Spleen (tissue), 11 donors: ENCODE results near the gene RUNDC3A. TPM values are rescaled to one million over a fixed set of nuclear protein-coding genes. Genes with fewer than 3 reads are reported as not detected.

Source experiments
- DNase-seq: peaks from one replicate; pipeline ENCODE4 v3.0.0-alpha.2; 2020
- H3K27ac ChIP-seq, 8 donors: fragments of 200-600 bp; sonication (generic) in 7 of 8; 1 replicate in 4 of 8; 2 replicates in 4 of 8; pipeline versions ENCODE4 v1.5.0 to v1.8.0; 2016 to 2021; ENCODE audit warnings: inconsistent platforms in 4 of 8, mild to moderate bottlenecking in 4 of 8, moderate library complexity in 1 of 8
- H3K27me3 ChIP-seq, 7 donors: fragments of 200-600 bp; sonication (generic) in 6 of 7; replicated peaks in 1 of 7; 1 replicate in 4 of 7; 2 replicates in 3 of 7; pipeline versions ENCODE4 v1.5.0 to v1.8.0; 2016 to 2021; ENCODE audit warnings: inconsistent platforms in 3 of 7, mild to moderate bottlenecking in 1 of 7
- H3K36me3 ChIP-seq, 6 donors: fragments of 200-600 bp; sonication (generic) in 5 of 6; 1 replicate in 4 of 6; 2 replicates in 2 of 6; pipeline versions ENCODE4 v1.5.0 to v1.8.0; 2016 to 2021; ENCODE audit warnings: inconsistent platforms in 2 of 6
- H3K4me1 ChIP-seq, 6 donors: fragments of 200-600 bp; sonication (generic) in 5 of 6; 1 replicate in 3 of 6; 2 replicates in 3 of 6; pipeline versions ENCODE4 v1.5.0 to v1.8.0; 2016 to 2021; ENCODE audit warnings: inconsistent platforms in 3 of 6
- H3K4me3 ChIP-seq, 8 donors: fragments of 200-600 bp; sonication (generic) in 7 of 8; 1 replicate in 4 of 8; 2 replicates in 4 of 8; pipeline versions ENCODE4 v1.5.0 to v1.8.0; 2016 to 2021; ENCODE audit warnings: inconsistent platforms in 4 of 8, mild to moderate bottlenecking in 4 of 8, moderate library complexity in 2 of 8
- H3K9me3 ChIP-seq, 8 donors: fragments of 200-600 bp; sonication (generic) in 7 of 8; 1 replicate in 4 of 8; 2 replicates in 4 of 8; pipeline versions ENCODE4 v1.5.0 to v1.8.0; 2016 to 2021; ENCODE audit warnings: inconsistent platforms in 4 of 8
- POLR2A ChIP-seq, 3 donors: fragments of 450-650 bp; IDR thresholded peaks; one replicate each; pipeline ENCODE4 v1.5.1; 2017; ENCODE audit warnings: antibody characterized with exemption in 3 of 3, mild to moderate bottlenecking in 1 of 3
- POLR2AphosphoS5 ChIP-seq, 3 donors: sonication (generic); formaldehyde crosslinking; IDR thresholded peaks; one replicate each; pipeline ENCODE4 v1.5.1; 2017; ENCODE audit warnings: antibody characterized with exemption in 3 of 3
- WGBS, 5 donors: extraction: QIAGEN DNeasy Blood & Tissue Kit in 3 of 5; methylation state at CpG; one replicate each; pipeline versions ENCODE4 v1.1.5 to v1.1.7; 2013 to 2018; 5-methylcytosine and 5-hydroxymethylcytosine counted together
- intact Hi-C: fragments of 100-400 bp; cut with DNase I; formaldehyde crosslinking; loops from one replicate; pipeline ENCODE4 v1.15.0; 2023; ENCODE audit warnings: low total_unique reads
- polyA plus RNA-seq, 3 donors: library from polyadenylated mRNA; stranded (reverse); fragments of 200-250 nt; gene quantifications; one replicate each; pipeline ENCODE4 v1.2.1, GENCODE V29; 2013
- total RNA-seq, 7 donors: library from RNA; depleted of rRNA in 3 of 7; stranded (reverse); fragments of >200 nt in 3 of 7; fragmentation: NEBNext Ultra II Directional in 4 of 7; extraction: Animal tissue kit (Norgen Biotek cat#: 25700) in 4 of 7; gene quantifications; one replicate each; pipeline versions ENCODE4 v1.1.0 to v1.2.1, GENCODE V29; 2016 to 2021
- TF ChIP-seq, protein P1 (sequence below), 11 experiments: fragments of 200-600 bp in 7 of 11; fragments of 450-650 bp in 4 of 11; sonication (generic) in 4 of 11; IDR thresholded peaks in 8 of 11; conservative IDR thresholded peaks in 3 of 11; 1 replicate in 7 of 11; 2 replicates in 4 of 11; pipeline versions ENCODE4 v1.4.0 to v1.8.0; 2016 to 2021; ENCODE audit warnings: antibody characterized with exemption in 11 of 11, inconsistent platforms in 4 of 11, mild to moderate bottlenecking in 1 of 11
- donor health status: healthy with polysubstance abuse.
- donor health status: DM: no; HTN: no; CAD: no; lungs with moderate emphysema.
- donor health status: DM: no; HTN: no; CAD: no.
- donor health status: Bipolar disorder and iron deficiency.
- donor health status: healthy.
- donor health status: DM: no; HTN: no; CAD: no.
- donor health status: DM: yes; HTN: yes; CAD: no.

The RUNDC3A gene
- total and polyA plus RNA-seq, 10 donors: 0.48 to 14.6 (median 1.7) TPM

DNA sequence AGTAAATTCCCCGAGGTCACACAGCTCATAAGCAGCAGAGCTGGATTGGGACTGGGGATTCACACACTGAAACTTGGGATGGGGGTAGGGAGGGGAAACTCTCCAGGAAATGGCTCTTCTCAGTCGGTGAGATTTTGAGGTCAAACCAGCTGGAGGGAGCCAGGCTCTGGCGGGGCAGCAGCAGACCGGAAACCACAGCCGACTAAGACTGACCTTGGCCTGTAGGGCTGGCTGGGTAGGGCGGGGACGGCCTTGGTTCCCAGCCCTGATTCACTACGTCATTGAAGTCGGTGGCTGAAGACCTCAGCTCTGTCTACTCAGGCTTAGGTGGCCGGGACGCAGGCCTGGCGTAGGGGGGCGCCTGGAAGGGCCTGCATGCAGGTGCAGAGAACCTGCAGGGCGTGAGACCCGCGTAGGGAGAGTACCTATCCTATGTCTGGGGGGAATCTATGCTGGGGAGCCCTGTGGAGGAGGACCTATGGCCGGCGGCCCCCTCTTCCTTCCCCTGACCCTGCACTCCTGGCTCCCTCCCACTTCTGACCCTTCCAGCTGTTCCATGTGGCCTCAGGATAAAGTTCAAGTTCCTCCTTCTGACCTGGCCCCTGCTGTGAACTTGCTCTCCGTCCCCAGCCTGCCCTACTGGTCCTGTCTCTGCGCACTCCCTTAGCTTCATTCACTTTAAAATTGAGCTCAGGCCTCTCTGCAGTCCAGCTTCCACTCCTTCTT, 28.6 kb upstream of the RUNDC3A start:
- peak; percentile 89 for DNase-seq
- TF ChIP-seq, protein P1, sequence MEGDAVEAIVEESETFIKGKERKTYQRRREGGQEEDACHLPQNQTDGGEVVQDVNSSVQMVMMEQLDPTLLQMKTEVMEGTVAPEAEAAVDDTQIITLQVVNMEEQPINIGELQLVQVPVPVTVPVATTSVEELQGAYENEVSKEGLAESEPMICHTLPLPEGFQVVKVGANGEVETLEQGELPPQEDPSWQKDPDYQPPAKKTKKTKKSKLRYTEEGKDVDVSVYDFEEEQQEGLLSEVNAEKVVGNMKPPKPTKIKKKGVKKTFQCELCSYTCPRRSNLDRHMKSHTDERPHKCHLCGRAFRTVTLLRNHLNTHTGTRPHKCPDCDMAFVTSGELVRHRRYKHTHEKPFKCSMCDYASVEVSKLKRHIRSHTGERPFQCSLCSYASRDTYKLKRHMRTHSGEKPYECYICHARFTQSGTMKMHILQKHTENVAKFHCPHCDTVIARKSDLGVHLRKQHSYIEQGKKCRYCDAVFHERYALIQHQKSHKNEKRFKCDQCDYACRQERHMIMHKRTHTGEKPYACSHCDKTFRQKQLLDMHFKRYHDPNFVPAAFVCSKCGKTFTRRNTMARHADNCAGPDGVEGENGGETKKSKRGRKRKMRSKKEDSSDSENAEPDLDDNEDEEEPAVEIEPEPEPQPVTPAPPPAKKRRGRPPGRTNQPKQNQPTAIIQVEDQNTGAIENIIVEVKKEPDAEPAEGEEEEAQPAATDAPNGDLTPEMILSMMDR (IDR thresholded peaks at IDR 0.05 in 8 of 11, conservative IDR thresholded peaks at IDR 0.05 in 3 of 11): no peak
- TF ChIP-seq POLR2AphosphoS5 (IDR thresholded peaks at IDR 0.05): peak; percentile 81 to 88 (median 86)
- no peak for TF ChIP-seq POLR2A (IDR thresholded peaks at IDR 0.05)
- intact Hi-C loops: loop anchor here (10.0 kb wide), 1 partner anchor 55 kb away; no protein-coding TSS in a partner anchor
- H3K4me3 ChIP-seq: peak overlapping the region in 1 of 8 donors; percentile 17
- H3K9me3 ChIP-seq: no peaks in the 10 kb centered on the region
- no peaks in the 10 kb centered on the region for H3K27me3 ChIP-seq
- WGBS, 5 donors: 18 to 28% (median 20%) methylated on average over 18 to 20 of the region's 20 CpGs
- H3K27ac ChIP-seq: peak overlapping the region; percentile 61 to 87 (median 80)
- H3K36me3 ChIP-seq: no peaks in the 10 kb centered on the region
- H3K4me1 ChIP-seq: peaks cover 12 to 33% (median 25%) of the 10 kb centered on the region in 6 donors

DNA sequence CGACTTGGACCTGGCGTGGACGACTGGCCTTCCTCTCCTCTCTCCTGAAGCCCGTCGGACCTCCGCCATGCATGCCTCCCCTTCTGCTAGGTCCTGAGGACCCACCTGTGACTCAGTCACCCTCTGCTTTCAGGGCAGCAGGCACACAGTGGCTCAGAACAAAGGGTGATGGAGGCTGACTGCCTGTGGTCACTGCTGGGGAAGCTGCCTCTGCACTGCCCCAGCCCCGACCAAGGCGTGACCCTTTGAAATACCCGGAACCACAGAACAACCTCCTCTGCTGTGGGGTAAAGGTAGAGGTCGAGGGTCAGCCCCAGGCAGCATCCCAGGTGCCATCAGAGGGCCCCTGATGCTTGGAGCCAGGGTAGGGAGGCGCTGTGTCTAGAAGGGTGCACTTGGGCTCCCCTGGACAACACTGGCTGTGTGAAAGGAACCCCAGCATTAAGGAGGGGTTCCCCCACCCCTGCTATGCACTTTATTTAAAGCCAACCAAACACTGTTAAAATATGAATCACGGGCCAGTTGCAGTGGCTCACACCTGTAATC, 27.9 kb upstream of the RUNDC3A start:
- WGBS, 5 donors: 54 to 80% (median 72%) methylated on average over 8 to 12 of the region's 12 CpGs
- H3K27me3 ChIP-seq: no peaks in the 10 kb centered on the region
- H3K9me3 ChIP-seq: no peaks in the 10 kb centered on the region
- H3K4me3 ChIP-seq: no peak overlapping the region
- intact Hi-C loops: no loop called here
- H3K36me3 ChIP-seq: no peaks in the 10 kb centered on the region
- H3K27ac ChIP-seq: peak overlapping the region; percentile 61 to 87 (median 80)
- DNase-seq: no peak
- TF ChIP-seq POLR2A (IDR thresholded peaks at IDR 0.05) (no peak), POLR2AphosphoS5 (IDR thresholded peaks at IDR 0.05) (no peak)
- TF ChIP-seq, protein P1 (IDR thresholded peaks at IDR 0.05 in 8 of 11, conservative IDR thresholded peaks at IDR 0.05 in 3 of 11): no peak
- peaks cover 12 to 33% (median 25%) of the 10 kb centered on the region in 6 donors for H3K4me1 ChIP-seq

DNA sequence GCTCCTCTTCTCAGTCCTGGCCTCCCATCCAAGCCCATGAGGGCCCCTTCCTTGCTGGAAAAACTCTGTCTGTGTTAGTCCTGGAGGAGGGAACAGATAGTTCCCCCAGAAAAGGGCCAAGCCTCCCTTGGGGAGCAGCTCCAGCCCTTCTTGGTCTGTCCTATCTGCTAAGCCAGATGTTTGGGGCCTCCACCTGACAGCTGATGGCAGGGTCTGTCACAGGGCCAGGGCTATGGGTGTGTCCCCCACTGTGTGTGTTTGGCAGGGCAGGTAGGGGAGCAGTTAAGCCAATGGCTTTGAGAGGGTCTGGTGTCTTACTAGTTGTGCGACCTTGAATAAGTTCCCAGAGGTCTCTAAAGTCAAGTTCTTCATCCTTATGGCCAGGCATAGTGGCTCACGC, 26.8 kb upstream of the RUNDC3A start:
- intact Hi-C loops: no loop called here
- DNase-seq: no peak
- no peak overlapping the region for H3K27ac ChIP-seq
- WGBS, 5 donors: 74 to 95% (median 89%) methylated on average over 2 of the region's 2 CpGs
- no peaks in the 10 kb centered on the region for H3K27me3 ChIP-seq
- H3K9me3 ChIP-seq: no peaks in the 10 kb centered on the region
- no peaks in the 10 kb centered on the region for H3K36me3 ChIP-seq
- H3K4me3 ChIP-seq: no peak overlapping the region
- peaks cover 12 to 33% (median 25%) of the 10 kb centered on the region in 6 donors for H3K4me1 ChIP-seq
- TF ChIP-seq, protein P1 (IDR thresholded peaks at IDR 0.05 in 8 of 11, conservative IDR thresholded peaks at IDR 0.05 in 3 of 11): no peak
- TF ChIP-seq POLR2A (IDR thresholded peaks at IDR 0.05): no peak
- no peak for TF ChIP-seq POLR2AphosphoS5 (IDR thresholded peaks at IDR 0.05)

DNA sequence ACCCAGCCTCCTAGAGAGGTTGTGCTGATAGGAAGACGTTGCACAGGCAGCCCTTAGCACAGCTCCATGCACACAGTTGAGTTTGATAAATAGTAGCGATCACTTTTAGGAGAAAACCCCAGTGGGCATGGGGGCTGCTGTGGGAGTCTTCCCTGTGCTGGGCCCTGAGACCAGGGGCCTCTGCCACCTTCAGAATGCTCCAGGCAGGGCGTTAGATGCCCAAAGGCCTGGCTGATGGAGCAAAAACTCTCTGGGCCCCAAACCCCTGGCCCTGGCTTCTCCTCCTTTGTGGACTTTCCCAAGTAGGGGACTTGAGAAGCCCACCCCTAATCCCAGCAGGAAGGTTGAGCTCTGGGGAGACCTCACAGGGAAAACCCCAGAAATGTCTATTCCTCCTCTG, 26.1 kb upstream of the RUNDC3A start:
- no peaks in the 10 kb centered on the region for H3K27me3 ChIP-seq
- TF ChIP-seq POLR2AphosphoS5 (IDR thresholded peaks at IDR 0.05) (no peak), POLR2A (IDR thresholded peaks at IDR 0.05) (no peak)
- TF ChIP-seq, protein P1 (IDR thresholded peaks at IDR 0.05 in 8 of 11, conservative IDR thresholded peaks at IDR 0.05 in 3 of 11): no peak
- H3K27ac ChIP-seq: peak overlapping the region in 1 of 8 donors; percentile 5
- no peaks in the 10 kb centered on the region for H3K36me3 ChIP-seq
- intact Hi-C loops: no loop called here
- peaks cover 12 to 38% (median 27%) of the 10 kb centered on the region in 6 donors for H3K4me1 ChIP-seq
- 68 to 82% (median 78%) methylated on average over 3 of the region's 3 CpGs for WGBS, 5 donors
- no peaks in the 10 kb centered on the region for H3K9me3 ChIP-seq
- no peak overlapping the region for H3K4me3 ChIP-seq
- DNase-seq: no peak
